Osteoblast (primary cell): Measurements from ENCODE around the gene TRIOBP. TPM values are rescaled to one million over a fixed set of nuclear protein-coding genes. Genes with fewer than 3 reads are reported as not detected.

Experiments used
- DNase-seq: peaks from one replicate; pipeline ENCODE4 v3.0.0; 2011; ENCODE audit warnings: low spot score, mixed read lengths; ENCODE audit not compliant: insufficient read length; ENCODE audit errors: missing footprints
- H2AFZ ChIP-seq: 2 replicates; pipeline ENCODE4 v1.6.0; 2011; ENCODE audit warnings: mild to moderate bottlenecking, low read length
- H3K27ac ChIP-seq: 2 replicates; pipeline ENCODE4 v1.5.1; 2011; ENCODE audit warnings: mild to moderate bottlenecking, low read depth, low read length, moderate library complexity
- H3K27me3 ChIP-seq: 2 replicates; pipeline ENCODE4 v1.6.0; 2012; ENCODE audit warnings: mild to moderate bottlenecking, control low read depth, inconsistent platforms, low read length, moderate library complexity; ENCODE audit not compliant: insufficient read depth
- H3K36me3 ChIP-seq: 2 replicates; pipeline ENCODE4 v1.5.1; 2011; ENCODE audit warnings: mild to moderate bottlenecking, low read length, control low read depth, moderate library complexity; ENCODE audit not compliant: insufficient read depth
- H3K4me1 ChIP-seq: 2 replicates; pipeline ENCODE4 v1.5.1; 2011; ENCODE audit warnings: mild to moderate bottlenecking, low read length, control low read depth, moderate library complexity; ENCODE audit not compliant: insufficient read depth
- H3K4me2 ChIP-seq: 2 replicates; pipeline ENCODE4 v1.6.0; 2011; ENCODE audit warnings: mild to moderate bottlenecking, low read length; ENCODE audit not compliant: insufficient read depth
- H3K4me3 ChIP-seq: fragments of 200-600 bp; sonication (generic); 3 replicates; pipeline ENCODE4 v1.5.1; 2012; ENCODE audit warnings: mild to moderate bottlenecking, low read length, inconsistent platforms; ENCODE audit not compliant: insufficient read depth
- H3K79me2 ChIP-seq: 2 replicates; pipeline ENCODE4 v1.6.0; 2012; ENCODE audit warnings: mild to moderate bottlenecking, low read length, control low read depth, inconsistent platforms; ENCODE audit not compliant: insufficient read depth
- H3K9me3 ChIP-seq: 2 replicates; pipeline ENCODE4 v1.5.1; 2011; ENCODE audit warnings: low read depth, low read length, control low read depth
- H4K20me1 ChIP-seq: 2 replicates; pipeline ENCODE4 v1.6.0; 2012; ENCODE audit warnings: mild to moderate bottlenecking, low read length, control low read depth; ENCODE audit not compliant: insufficient read depth
- CTCF ChIP-seq: IDR thresholded peaks from 2 replicates; pipeline ENCODE4 v1.5.1; 2011; ENCODE audit warnings: mild to moderate bottlenecking, low read depth, low read length, moderate library complexity; ENCODE audit errors: extremely low read depth
- total RNA-seq: library from RNA; depleted of rRNA; stranded (reverse); fragments of >200 nt; gene quantifications from 2 replicates; pipeline ENCODE4 v1.2.3, GENCODE V29; 2012

Gene TRIOBP
- total RNA-seq, 1 donor = 162 TPM

- Histone ChIP-seq H3K27me3 (no peaks in the 10 kb centered on the region), H3K4me3 (no peak overlapping the region), H3K79me2 (peaks cover 23% of the 10 kb centered on the region), H3K4me2 (no peak overlapping the region), H3K36me3 (peaks cover 7% of the 10 kb centered on the region), H2AFZ (no peak overlapping the region), H3K27ac (no peak overlapping the region), H3K4me1 (peaks cover 17% of the 10 kb centered on the region), H4K20me1 (peaks cover 18% of the 10 kb centered on the region), H3K9me3 (no peaks in the 10 kb centered on the region)
- no peak for TF ChIP-seq CTCF
- DNase-seq = peak; percentile 38
These were observed 23.9 kb upstream of the TRIOBP start for GRCh38 chr22:37672920-37673455.

- Histone ChIP-seq H4K20me1 (peaks cover 23% of the 10 kb centered on the region), H3K27me3 (no peaks in the 10 kb centered on the region), H3K27ac (peak overlapping the region; percentile 13), H3K36me3 (peaks cover 16% of the 10 kb centered on the region), H3K4me1 (peaks cover 21% of the 10 kb centered on the region), H3K4me2 (no peak overlapping the region), H3K4me3 (no peak overlapping the region), H2AFZ (no peak overlapping the region), H3K9me3 (no peaks in the 10 kb centered on the region), H3K79me2 (peaks cover 28% of the 10 kb centered on the region)
- TF ChIP-seq CTCF = no peak
- no peak for DNase-seq
These were observed 22.6 kb upstream of the TRIOBP start for GRCh38 chr22:37674248-37674647.

- Histone ChIP-seq H2AFZ (peak within 1 kb of the TSS; percentile 70), H4K20me1 (peaks cover 32% of the 10 kb centered on the region), H3K4me1 (peaks cover 17% of the 10 kb centered on the region), H3K79me2 (peaks cover 28% of the 10 kb centered on the region), H3K27ac (peak within 1 kb of the TSS; percentile 83), H3K4me3 (peak within 1 kb of the TSS; percentile 99), H3K36me3 (peaks cover 26% of the 10 kb centered on the region), H3K27me3 (no peaks in the 10 kb centered on the region), H3K4me2 (peak within 1 kb of the TSS; percentile 96), H3K9me3 (no peaks in the 10 kb centered on the region)
- DNase-seq = peak; percentile 98
- no peak for TF ChIP-seq CTCF
These were observed 21.6 kb upstream of the TRIOBP start, which contains the start of gene LGALS1 for GRCh38 chr22:37674951-37675929. TSS of gene LGALS1 (plus strand) at chr22:37675636. CDS start at chr22:37675703, 67 bp downstream.
